Stimulated activated naive CD8-positive, alpha-beta T cell treated with anti-CD3 and anti-CD28 coated beads, Interleukin-15, amount 100 ng/mL, for 72 hours (primary cell): Measurements from ENCODE around the gene FDPS.
A peak's percentile ranks its signal among the peaks of the same experiment; 100 is the strongest.

Source experiments
- ATAC-seq: fragments of 150-1000 bp; cut with Tn5 transposase; 2 replicates; pipeline ENCODE4 v1.10.0; 2021; ENCODE audit warnings: mild to moderate bottlenecking, moderate library complexity
- DNase-seq, 2 donors: peaks; one replicate each; pipeline ENCODE4 v3.0.0; 2021 to 2022
- H3K27ac Mint-ChIP-seq, 2 donors: one replicate each; pipeline ENCODE4 v1.8.0; 2022; ENCODE audit warnings: mild to moderate bottlenecking in 2 of 2, mixed read lengths in 2 of 2, moderate library complexity in 2 of 2
- H3K27me3 Mint-ChIP-seq: one replicate; pipeline ENCODE4 v1.8.0; 2022; ENCODE audit warnings: mixed read lengths
- H3K4me1 Mint-ChIP-seq: one replicate; pipeline ENCODE4 v1.8.0; 2022; ENCODE audit warnings: mild to moderate bottlenecking, mixed read lengths
- H3K4me3 Mint-ChIP-seq, 2 donors: one replicate each; pipeline ENCODE4 v1.8.0; 2022; ENCODE audit warnings: mild to moderate bottlenecking in 2 of 2, mixed read lengths in 2 of 2, moderate library complexity in 1 of 2
- H3K9me3 Mint-ChIP-seq, 2 donors: one replicate each; pipeline ENCODE4 v1.8.0; 2022; ENCODE audit warnings: mixed read lengths in 2 of 2

Gene FDPS

GRCh38 chr1:155297384-155297783 is 11.3 kb upstream of the FDPS start:
- ATAC-seq (no peak), DNase-seq (no peak)
- no peak overlapping the region for H3K27ac Mint-ChIP-seq
- H3K4me3 Mint-ChIP-seq: no peak overlapping the region
- no peaks in the 10 kb centered on the region for H3K9me3 Mint-ChIP-seq
- H3K27me3 Mint-ChIP-seq: peaks cover 50% of the 10 kb centered on the region
- peaks cover 8% of the 10 kb centered on the region for H3K4me1 Mint-ChIP-seq

- DNase-seq (no peak), ATAC-seq (no peak)
- peaks cover 27% of the 10 kb centered on the region for H3K27me3 Mint-ChIP-seq
- H3K27ac Mint-ChIP-seq: no peak overlapping the region
- H3K4me1 Mint-ChIP-seq: peaks cover 1% of the 10 kb centered on the region
- no peaks in the 10 kb centered on the region for H3K9me3 Mint-ChIP-seq
- no peak overlapping the region for H3K4me3 Mint-ChIP-seq
These were observed 8.6 kb upstream of the FDPS start for GRCh38 chr1:155300024-155300423.

- H3K27me3 Mint-ChIP-seq: peaks cover 20% of the 10 kb centered on the region
- DNase-seq (no peak), ATAC-seq (no peak)
- no peaks in the 10 kb centered on the region for H3K9me3 Mint-ChIP-seq
- H3K27ac Mint-ChIP-seq: no peak overlapping the region
- H3K4me1 Mint-ChIP-seq: no peaks in the 10 kb centered on the region
- H3K4me3 Mint-ChIP-seq: no peak overlapping the region
These were observed 7.9 kb upstream of the FDPS start for GRCh38 chr1:155300553-155301329.

GRCh38 chr1:155301342-155301841 is 7.3 kb upstream of the FDPS start, which contains the start of gene PKLR:
PKLR (minus strand) TSS chr1:155301438; CDS start chr1:155301395, 43 bp downstream.
- no peak within 1 kb of the TSS for H3K27ac Mint-ChIP-seq
- ATAC-seq: no peak
- no peaks in the 10 kb centered on the region for H3K9me3 Mint-ChIP-seq
- H3K4me3 Mint-ChIP-seq: no peak within 1 kb of the TSS
- DNase-seq: no peak
- no peaks in the 10 kb centered on the region for H3K4me1 Mint-ChIP-seq
- peaks cover 13% of the 10 kb centered on the region for H3K27me3 Mint-ChIP-seq

- no peaks in the 10 kb centered on the region for H3K27me3 Mint-ChIP-seq
- no peak overlapping the region for H3K27ac Mint-ChIP-seq
- DNase-seq (no peak), ATAC-seq (no peak)
- H3K4me3 Mint-ChIP-seq: no peak overlapping the region
- peaks cover 3% of the 10 kb centered on the region for H3K4me1 Mint-ChIP-seq
- H3K9me3 Mint-ChIP-seq: no peaks in the 10 kb centered on the region
These were observed 4.1 kb upstream of the FDPS start for GRCh38 chr1:155304558-155305063.

- no peak for DNase-seq
- H3K4me3 Mint-ChIP-seq: no peak overlapping the region
- no peak overlapping the region for H3K27ac Mint-ChIP-seq
- H3K4me1 Mint-ChIP-seq: peaks cover 16% of the 10 kb centered on the region
- no peaks in the 10 kb centered on the region for H3K27me3 Mint-ChIP-seq
- ATAC-seq: no peak
- H3K9me3 Mint-ChIP-seq: no peaks in the 10 kb centered on the region
These were observed 2.7 kb upstream of the FDPS start for GRCh38 chr1:155305881-155306391.

- H3K4me1 Mint-ChIP-seq: peaks cover 30% of the 10 kb centered on the region
- no peak overlapping the region for H3K27ac Mint-ChIP-seq
- DNase-seq: no peak
- H3K4me3 Mint-ChIP-seq: peak overlapping the region; percentile 17 to 98
- no peaks in the 10 kb centered on the region for H3K9me3 Mint-ChIP-seq
- ATAC-seq: no peak
- H3K27me3 Mint-ChIP-seq: no peaks in the 10 kb centered on the region
These were observed 1.4 kb upstream of the FDPS start for GRCh38 chr1:155307247-155307740.

GRCh38 chr1:155309423-155310021 is 856 bp downstream of the FDPS start:
- Mint-ChIP-seq H3K27me3 (no peaks in the 10 kb centered on the region), H3K9me3 (no peaks in the 10 kb centered on the region), H3K4me1 (peaks cover 41% of the 10 kb centered on the region), H3K27ac (peak overlapping the region; percentile 97 to 98), H3K4me3 (peak overlapping the region; percentile 98)
- DNase-seq: no peak
- no peak for ATAC-seq

GRCh38 chr1:155313261-155313660 is 4.6 kb downstream of the FDPS start:
- no peaks in the 10 kb centered on the region for H3K9me3 Mint-ChIP-seq
- H3K4me1 Mint-ChIP-seq: peaks cover 41% of the 10 kb centered on the region
- H3K27me3 Mint-ChIP-seq: no peaks in the 10 kb centered on the region

GRCh38 chr1:155316922-155317321 is 8.3 kb downstream of the FDPS start:
- Mint-ChIP-seq H3K4me1 (peaks cover 48% of the 10 kb centered on the region), H3K9me3 (no peaks in the 10 kb centered on the region), H3K4me3 (no peak overlapping the region), H3K27me3 (no peaks in the 10 kb centered on the region), H3K27ac (no peak overlapping the region)
- DNase-seq: no peak
- no peak for ATAC-seq

More at GRCh38 chr1:155313261-155313660, 4.6 kb downstream of the FDPS start:
- ATAC-seq (no peak), DNase-seq (no peak)
- H3K27ac Mint-ChIP-seq: no peak overlapping the region
- no peak overlapping the region for H3K4me3 Mint-ChIP-seq

- Mint-ChIP-seq H3K27me3 (no peaks in the 10 kb centered on the region), H3K27ac (no peak overlapping the region), H3K4me1 (peaks cover 46% of the 10 kb centered on the region), H3K9me3 (no peaks in the 10 kb centered on the region), H3K4me3 (no peak overlapping the region)
- ATAC-seq (no peak), DNase-seq (no peak)
These were observed 9.4 kb downstream of the FDPS start for GRCh38 chr1:155318082-155318481.

GRCh38 chr1:155319536-155319935 is 10.9 kb downstream of the FDPS start:
- DNase-seq: no peak
- H3K27me3 Mint-ChIP-seq: no peaks in the 10 kb centered on the region
- no peak overlapping the region for H3K27ac Mint-ChIP-seq
- no peaks in the 10 kb centered on the region for H3K9me3 Mint-ChIP-seq
- H3K4me1 Mint-ChIP-seq: peaks cover 40% of the 10 kb centered on the region
- no peak for ATAC-seq
- no peak overlapping the region for H3K4me3 Mint-ChIP-seq

GRCh38 chr1:155320252-155320651 is 11.6 kb downstream of the FDPS start:
- no peaks in the 10 kb centered on the region for H3K9me3 Mint-ChIP-seq
- peak overlapping the region in 1 of 2 donors; percentile 35 for H3K27ac Mint-ChIP-seq
- no peaks in the 10 kb centered on the region for H3K27me3 Mint-ChIP-seq
- peak overlapping the region; percentile 20 to 90 for H3K4me3 Mint-ChIP-seq
- DNase-seq (no peak), ATAC-seq (no peak)
- peaks cover 47% of the 10 kb centered on the region for H3K4me1 Mint-ChIP-seq

GRCh38 chr1:155320661-155321617 is 12.3 kb downstream of the FDPS start, which contains the start of gene RUSC1:
RUSC1 (plus strand) TSS chr1:155320894; CDS start chr1:155321774, 880 bp downstream.
- Mint-ChIP-seq H3K4me3 (peak within 1 kb of the TSS; percentile 73 to 90), H3K4me1 (peaks cover 54% of the 10 kb centered on the region), H3K27me3 (no peaks in the 10 kb centered on the region), H3K9me3 (no peaks in the 10 kb centered on the region), H3K27ac (peak within 1 kb of the TSS in 1 of 2 donors; percentile 35)
- DNase-seq: peak; percentile 66 to 70
- peak; percentile 39 for ATAC-seq
